GDM1 (cell line): Measurements from ENCODE around the gene PRDM16.

Source experiments
- DNase-seq: peaks from one replicate; lab custom pipeline; 2025; lab: John Stamatoyannopoulos, UW

PRDM16 gene

GRCh38 chr1:3207217-3207848, 138.3 kb downstream of the PRDM16 start:
- DNase-seq, result peak; percentile 22

GRCh38 chr1:3208819-3209200, 139.8 kb downstream of the PRDM16 start:
- no peak for DNase-seq

DNA sequence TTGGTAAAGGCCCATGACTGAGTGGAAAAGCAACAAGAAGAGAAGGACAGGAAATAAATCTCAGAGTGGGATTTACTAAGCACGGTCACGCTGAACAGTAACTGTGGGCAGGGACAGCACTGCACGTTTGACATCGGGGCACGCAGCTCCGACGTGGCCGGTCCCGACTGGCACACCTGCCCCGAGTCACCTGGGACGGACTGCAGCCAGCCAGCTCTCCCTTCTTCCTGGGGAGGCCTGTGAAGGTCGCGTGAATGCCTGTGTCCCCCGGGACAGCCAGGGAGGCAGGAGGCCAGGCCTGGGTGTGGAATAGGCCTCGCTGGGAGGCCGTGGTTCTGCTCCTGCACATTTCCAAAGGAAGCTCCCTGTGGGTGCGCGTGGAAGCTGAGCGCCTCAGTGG, 140.2 kb downstream of the PRDM16 start:
- no peak for DNase-seq

GRCh38 chr1:3211582-3212375, 142.8 kb downstream of the PRDM16 start:
- no peak for DNase-seq

GRCh38 chr1:3212453-3213355, 143.7 kb downstream of the PRDM16 start:
- no peak for DNase-seq

GRCh38 chr1:3213730-3214129, 144.7 kb downstream of the PRDM16 start:
- no peak for DNase-seq

GRCh38 chr1:3215198-3216014, 146.4 kb downstream of the PRDM16 start:
- DNase-seq, result no peak

GRCh38 chr1:3216015-3216391, 147.0 kb downstream of the PRDM16 start:
- no peak for DNase-seq

- no peak for DNase-seq
These were observed 148.2 kb downstream of the PRDM16 start for GRCh38 chr1:3217181-3217641.

GRCh38 chr1:3217979-3218679, 149.1 kb downstream of the PRDM16 start:
- no peak for DNase-seq

DNA sequence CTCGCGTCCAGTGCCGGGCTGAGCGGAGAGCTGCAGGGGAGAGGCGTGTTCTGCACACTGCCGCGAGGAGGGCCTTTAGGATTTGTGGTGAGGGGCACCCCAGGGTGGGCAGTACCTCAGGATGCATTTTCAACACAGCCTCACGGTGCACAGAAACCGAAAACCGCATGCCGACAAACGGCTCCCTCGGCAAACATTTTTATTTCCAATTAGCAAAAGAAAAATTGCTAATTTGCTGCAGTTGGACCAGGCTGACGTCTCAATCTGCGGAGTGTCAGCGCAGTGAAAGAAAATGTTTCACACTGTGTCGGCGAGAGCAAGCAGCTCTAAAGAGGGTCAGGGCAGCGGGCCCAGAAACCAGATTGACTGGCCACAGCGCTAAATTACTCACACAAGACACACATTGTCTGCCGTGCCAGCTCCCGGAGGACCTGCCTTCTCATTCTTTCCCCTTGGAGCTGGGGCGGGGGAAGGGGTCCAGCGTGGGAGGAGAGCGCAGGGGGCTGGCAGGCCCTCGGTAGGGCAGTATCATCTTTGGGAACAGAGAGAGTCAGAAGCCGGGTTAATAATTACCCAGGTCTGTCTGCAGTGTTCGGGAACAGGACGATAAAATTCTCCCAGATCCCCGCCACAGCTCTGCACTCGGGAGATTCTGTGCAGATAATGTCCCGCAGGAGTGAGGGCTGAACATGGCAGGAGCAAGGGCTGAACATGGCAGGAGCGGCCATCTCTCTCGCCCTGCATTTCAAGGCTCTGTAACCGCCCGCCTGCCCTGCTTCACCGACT, 150.2 kb downstream of the PRDM16 start:
- DNase-seq, result no peak

- DNase-seq, result no peak
These were observed 150.9 kb downstream of the PRDM16 start for GRCh38 chr1:3219791-3220467.

DNA sequence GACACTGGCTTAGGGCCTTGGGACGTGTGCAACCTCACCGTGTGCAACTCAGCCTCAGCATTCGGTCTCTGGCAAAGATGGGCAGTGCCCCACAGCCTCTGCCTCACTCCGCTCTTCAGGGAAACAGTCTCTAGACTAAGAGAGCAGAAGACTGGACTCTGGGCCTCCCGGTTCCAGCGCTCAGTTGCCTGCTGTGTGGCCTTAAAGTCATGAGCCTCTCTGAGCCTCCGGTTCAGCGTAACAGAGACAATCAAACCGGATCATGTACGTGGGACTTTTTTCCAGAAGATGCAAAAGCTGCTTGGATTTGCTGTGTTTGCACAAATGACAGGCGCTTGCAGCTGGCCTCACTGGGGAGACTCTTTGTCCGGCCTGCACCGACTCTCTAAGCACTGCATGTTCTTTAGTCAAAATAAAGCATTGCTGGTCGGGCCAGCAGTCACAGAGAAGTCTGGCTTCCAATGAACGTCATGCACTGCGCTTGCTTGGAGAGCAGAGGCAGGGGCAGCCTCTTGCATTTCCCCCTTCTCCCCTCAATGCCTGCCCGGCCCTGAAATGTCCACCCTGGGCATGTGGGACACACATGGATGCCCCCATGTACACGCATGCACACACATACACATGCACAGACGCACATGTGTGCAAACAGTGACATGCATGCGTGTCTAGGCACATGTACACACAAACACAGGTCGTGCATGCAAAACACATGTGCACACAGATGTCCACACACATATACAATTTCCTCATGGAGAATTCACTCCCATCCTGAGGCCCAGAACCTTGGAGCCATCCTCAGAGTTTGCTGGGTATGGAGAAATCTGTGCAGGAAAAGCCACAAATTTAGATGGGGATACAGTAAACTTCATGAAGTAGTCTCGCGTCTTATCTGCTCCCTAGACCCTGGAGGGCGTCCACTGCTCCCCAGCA, 152.4 kb downstream of the PRDM16 start:
- DNase-seq, result no peak

GRCh38 chr1:3222042-3222692, 153.2 kb downstream of the PRDM16 start:
- peak; percentile 97 for DNase-seq

DNA sequence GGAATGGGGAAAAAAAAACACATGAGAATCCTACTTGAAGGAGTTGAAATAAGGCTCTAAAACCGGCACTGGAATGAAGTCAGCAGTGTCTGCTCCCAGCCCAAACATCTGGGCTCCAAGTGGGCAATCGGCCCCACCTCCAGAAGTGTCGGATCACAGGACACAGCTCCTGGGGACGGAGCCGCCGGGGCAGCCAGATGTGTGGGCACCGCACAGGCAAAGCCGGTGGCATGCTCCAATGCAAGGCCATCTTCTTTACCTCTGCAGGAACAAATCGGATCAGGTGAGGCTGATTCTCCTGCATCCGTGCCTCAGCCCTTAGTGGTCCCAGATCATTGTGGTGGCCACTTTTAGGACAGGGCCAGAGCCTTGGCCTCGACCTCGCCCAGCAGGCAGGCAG, 156.7 kb downstream of the PRDM16 start:
- no peak for DNase-seq

GRCh38 chr1:3226191-3226590, 157.2 kb downstream of the PRDM16 start:
- no peak for DNase-seq

DNA sequence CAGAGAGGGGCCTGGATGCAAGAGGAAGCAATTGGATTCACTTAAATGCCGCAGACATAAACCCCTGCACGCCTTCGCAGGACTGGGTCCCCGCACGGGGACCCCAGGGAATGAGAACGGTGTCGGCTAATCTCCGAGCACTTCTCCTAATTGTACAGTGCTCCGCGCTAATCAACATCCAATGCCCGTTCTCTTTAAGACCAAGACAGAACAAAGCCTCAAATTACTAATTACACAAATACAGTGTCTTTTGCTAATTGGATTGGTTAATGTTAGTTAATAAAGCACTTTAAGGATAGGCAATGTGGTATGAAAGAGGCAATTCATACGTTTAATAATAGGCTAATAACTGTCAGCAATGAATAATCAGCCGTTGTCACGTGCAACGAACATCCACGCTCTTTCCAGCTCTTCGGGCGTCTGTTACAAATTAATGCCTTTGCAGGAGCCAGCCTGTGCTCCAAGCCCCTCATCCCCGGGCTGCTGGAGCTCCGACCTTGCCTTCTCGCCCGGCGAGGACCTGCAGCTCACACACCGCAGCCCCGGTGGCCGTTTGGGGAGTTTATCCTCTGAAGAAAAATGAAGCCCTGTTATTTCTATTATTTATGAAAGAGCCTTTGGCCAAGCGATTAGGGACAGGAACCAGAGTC, 157.8 kb downstream of the PRDM16 start:
- DNase-seq, result no peak

- no peak for DNase-seq
These were observed 158.3 kb downstream of the PRDM16 start for GRCh38 chr1:3227351-3227704.
